Aorta (tissue), 5 donors: ENCODE measurements around the gene ZNF70. TPM values are rescaled to one million over a fixed set of nuclear protein-coding genes. Genes with fewer than 3 reads are reported as not detected.

Source experiments
- ATAC-seq: fragments of 200-7000 bp; cut with Tn5 transposase; one replicate; pipeline ENCODE4 v1.9.1; 2022; ENCODE audit warnings: moderate library complexity; ENCODE audit not compliant: low FRiP score
- DNase-seq, 2 donors: peaks; one replicate each; pipeline ENCODE4 v3.0.0-alpha.2; 2020
- H3K27ac ChIP-seq, 2 donors: one replicate each; pipeline ENCODE4 v1.5.1; 2013; ENCODE audit warnings: low read length in 2 of 2, mild to moderate bottlenecking in 2 of 2, moderate library complexity in 2 of 2, control low read depth in 1 of 2, inconsistent platforms in 1 of 2, low read depth in 1 of 2
- H3K27me3 ChIP-seq, 2 donors: one replicate each; pipeline ENCODE4 v1.6.1; 2013; ENCODE audit warnings: control low read depth in 1 of 2, low read length in 1 of 2, mild to moderate bottlenecking in 1 of 2, moderate library complexity in 1 of 2; ENCODE audit not compliant: insufficient read depth in 2 of 2, control insufficient read depth in 1 of 2
- H3K36me3 ChIP-seq, 2 donors: one replicate each; pipeline ENCODE4 v1.6.1; 2013; ENCODE audit warnings: control low read depth in 1 of 2, low read length in 1 of 2, mild to moderate bottlenecking in 1 of 2; ENCODE audit not compliant: insufficient read depth in 2 of 2, control insufficient read depth in 1 of 2
- H3K4me1 ChIP-seq, 2 donors: one replicate each; pipeline ENCODE4 v1.6.1; 2013; ENCODE audit warnings: low read length in 2 of 2, control low read depth in 1 of 2, mild to moderate bottlenecking in 1 of 2, moderate library complexity in 1 of 2; ENCODE audit not compliant: insufficient read depth in 2 of 2, control insufficient read depth in 1 of 2
- H3K4me3 ChIP-seq, 2 donors: one replicate each; pipeline ENCODE4 v1.5.1; 2013; ENCODE audit warnings: low read length in 2 of 2, control low read depth in 1 of 2, mild to moderate bottlenecking in 1 of 2
- H3K9me3 ChIP-seq: one replicate; pipeline ENCODE4 v1.6.1; 2013; ENCODE audit warnings: mild to moderate bottlenecking, low read length; ENCODE audit not compliant: control insufficient read depth
- WGBS, 2 donors: extraction: QIAGEN DNeasy Blood & Tissue Kit; methylation state at CpG; one replicate each; pipeline ENCODE4 v1.1.7; 2013; 5-methylcytosine and 5-hydroxymethylcytosine counted together
- intact Hi-C, 2 donors: fragments of 100-400 bp; cut with DNase I; formaldehyde crosslinking; loops; one replicate each; pipeline versions ENCODE4 v1.14.2 to v1.15.0; 2022
- long read RNA-seq, 2 donors: library from polyadenylated mRNA; unstranded; transcript quantifications; one replicate each; pipeline ENCODE4 v2.0.0, GENCODE V29; 2020 to 2021
- polyA plus RNA-seq, 2 donors: library from polyadenylated mRNA; stranded (reverse); fragments of 200-250 nt; gene quantifications; one replicate each; pipeline ENCODE4 v1.2.3, GENCODE V29; 2013
- total RNA-seq, 2 donors: library from RNA; stranded (reverse); fragmentation: NEBNext Ultra II Directional; extraction: Animal tissue kit (Norgen Biotek cat#: 25700); gene quantifications; one replicate each; pipeline ENCODE4 v1.2.1, GENCODE V29; 2021
- donor health status: healthy with polysubstance abuse.
- donor health status: Bipolar disorder and iron deficiency.
- donor health status: DM: no; HTN: no; CAD: no.
- donor health status: DM: no; HTN: no; CAD: no.
- donor health status: DM: yes; HTN: yes; CAD: no.

Gene ZNF70
- 10 to 100 TPM in 1 of 2 donors, 1 to 10 TPM in 1; 9.8 to 14.0 TPM for total RNA-seq
- polyA plus RNA-seq, result 1 to 10 TPM; 1.4 to 3.6 TPM
- long read RNA-seq, donor 1, partial matches to known transcripts, result 0 of 3 reads
- long read RNA-seq, donor 1, other reads (novel, unspliced or antisense), result 3 of 3 reads
- long read RNA-seq, donor 2, full-length matches to known transcripts, result 1 of 2 reads
- long read RNA-seq, donor 2, partial matches to known transcripts, result 0 of 2 reads
- long read RNA-seq, donor 2, other reads (novel, unspliced or antisense), result 1 of 2 reads

DNA sequence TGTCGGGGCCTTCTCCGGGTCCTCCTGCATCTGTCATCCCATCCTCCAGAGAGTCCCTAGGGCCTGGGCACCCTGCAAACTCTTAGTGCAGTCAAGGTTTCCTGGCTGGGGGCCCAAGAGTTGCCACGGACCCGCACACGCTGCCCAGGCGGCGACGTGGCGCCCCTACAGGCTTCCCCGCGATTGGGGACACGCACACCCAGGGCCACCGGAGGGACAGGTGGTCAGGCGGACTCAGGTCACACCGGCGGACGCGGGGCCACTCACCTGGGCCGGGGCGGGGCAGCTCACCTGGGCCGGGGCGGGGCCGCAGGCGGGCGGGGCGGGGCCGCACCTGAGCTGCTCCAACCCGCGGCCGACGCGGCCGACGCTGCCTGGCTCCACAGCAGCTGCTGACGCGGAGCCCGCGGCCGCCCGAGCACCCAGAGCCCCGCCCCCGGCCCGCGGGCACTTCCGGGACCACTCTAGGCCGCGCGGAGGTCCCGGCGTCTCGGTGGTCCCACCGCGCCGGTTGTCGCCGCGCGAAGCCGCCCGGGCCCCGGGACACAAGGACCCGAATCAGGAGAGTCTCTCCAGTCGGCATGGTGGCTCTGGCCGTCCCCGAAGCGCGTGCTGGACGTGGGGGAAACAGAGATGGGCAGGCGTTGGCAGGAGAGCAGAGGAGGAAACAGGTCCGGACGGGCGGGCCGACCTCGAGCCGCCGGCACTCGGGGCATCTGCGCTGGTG, at the start of gene ZNF70:
ZNF70 (minus strand) TSS at position 399 of the 727 bp plus-strand sequence. CDS start 5,972 bp downstream, outside the sequence.
- Histone ChIP-seq H3K27me3 (no peaks in the 10 kb centered on the region), H3K27ac (peak within 1 kb of the TSS; percentile 53 to 88), H3K4me1 (no peaks in the 10 kb centered on the region), H3K9me3 (no peaks in the 10 kb centered on the region), H3K36me3 (no peaks in the 10 kb centered on the region), H3K4me3 (peak within 1 kb of the TSS; percentile 42 to 81)
- peak; percentile 92 to 94 for DNase-seq
- intact Hi-C loops, result loop anchor here in 1 of 2 donors (1.0 kb wide), 1 partner anchor 35 kb away; the partner anchor contains the start of gene SMARCB1
- WGBS, 2 donors, result 0 to 1% methylated on average over 48 to 78 of the region's 78 CpGs
- peak; percentile 95 for ATAC-seq

DNA sequence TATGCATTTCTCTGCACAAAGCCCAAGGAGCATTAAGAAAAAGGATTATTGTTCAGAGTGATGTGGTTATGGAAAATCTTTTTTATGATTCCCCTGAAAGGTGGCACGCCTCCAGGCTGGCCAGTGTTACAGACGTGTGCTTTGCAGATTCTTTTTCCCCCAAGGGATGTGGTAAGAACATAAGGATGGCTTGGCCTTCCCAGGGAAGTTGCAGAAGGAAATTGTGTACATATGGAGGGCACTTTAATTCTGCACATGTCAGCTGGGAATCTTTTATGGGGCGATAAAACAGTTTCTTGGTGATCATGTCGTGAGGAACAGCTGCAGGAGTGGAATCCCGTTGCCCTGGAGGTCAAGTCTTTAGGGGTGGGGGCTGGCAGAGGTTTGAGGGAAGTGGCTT, 45.5 kb upstream of the ZNF70 start:
- 47 to 63% methylated on average over 5 of the region's 5 CpGs for WGBS, 2 donors
- ATAC-seq (no peak), DNase-seq (peak in 1 of 2 donors; percentile 17)
- H3K27me3 ChIP-seq, result no peaks in the 10 kb centered on the region
- H3K9me3 ChIP-seq, result no peaks in the 10 kb centered on the region
- peaks cover 3 to 4% of the 10 kb centered on the region in 2 donors for H3K36me3 ChIP-seq
- no peaks in the 10 kb centered on the region for H3K4me1 ChIP-seq
- H3K27ac ChIP-seq, result no peak overlapping the region
- intact Hi-C loops, result no loop called here
- no peak overlapping the region for H3K4me3 ChIP-seq

DNA sequence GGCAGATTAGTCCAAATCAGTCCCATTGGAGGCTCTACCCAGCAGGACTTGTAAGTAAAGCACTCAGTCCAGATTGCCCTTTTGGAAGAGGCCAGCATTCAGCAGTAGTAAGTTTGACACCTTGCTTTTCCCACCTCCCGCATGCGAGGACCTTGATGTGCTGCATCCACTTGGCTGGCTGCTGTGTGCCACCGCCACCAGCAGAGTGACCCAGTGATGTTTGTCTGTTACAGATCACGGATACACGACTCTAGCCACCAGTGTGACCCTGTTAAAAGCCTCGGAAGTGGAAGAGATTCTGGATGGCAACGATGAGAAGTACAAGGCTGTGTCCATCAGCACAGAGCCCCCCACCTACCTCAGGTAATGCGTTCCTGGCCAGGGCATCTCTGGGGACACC, 42.4 kb upstream of the ZNF70 start:
- DNase-seq (no peak), ATAC-seq (no peak)
- H3K9me3 ChIP-seq, result no peaks in the 10 kb centered on the region
- H3K27me3 ChIP-seq, result no peaks in the 10 kb centered on the region
- WGBS, 2 donors, result 82 to 85% methylated on average over 8 of the region's 8 CpGs
- H3K4me1 ChIP-seq, result no peaks in the 10 kb centered on the region
- H3K27ac ChIP-seq, result no peak overlapping the region
- peaks cover 0 to 3% of the 10 kb centered on the region in 2 donors for H3K36me3 ChIP-seq
- H3K4me3 ChIP-seq, result no peak overlapping the region
- intact Hi-C loops, result no loop called here

DNA sequence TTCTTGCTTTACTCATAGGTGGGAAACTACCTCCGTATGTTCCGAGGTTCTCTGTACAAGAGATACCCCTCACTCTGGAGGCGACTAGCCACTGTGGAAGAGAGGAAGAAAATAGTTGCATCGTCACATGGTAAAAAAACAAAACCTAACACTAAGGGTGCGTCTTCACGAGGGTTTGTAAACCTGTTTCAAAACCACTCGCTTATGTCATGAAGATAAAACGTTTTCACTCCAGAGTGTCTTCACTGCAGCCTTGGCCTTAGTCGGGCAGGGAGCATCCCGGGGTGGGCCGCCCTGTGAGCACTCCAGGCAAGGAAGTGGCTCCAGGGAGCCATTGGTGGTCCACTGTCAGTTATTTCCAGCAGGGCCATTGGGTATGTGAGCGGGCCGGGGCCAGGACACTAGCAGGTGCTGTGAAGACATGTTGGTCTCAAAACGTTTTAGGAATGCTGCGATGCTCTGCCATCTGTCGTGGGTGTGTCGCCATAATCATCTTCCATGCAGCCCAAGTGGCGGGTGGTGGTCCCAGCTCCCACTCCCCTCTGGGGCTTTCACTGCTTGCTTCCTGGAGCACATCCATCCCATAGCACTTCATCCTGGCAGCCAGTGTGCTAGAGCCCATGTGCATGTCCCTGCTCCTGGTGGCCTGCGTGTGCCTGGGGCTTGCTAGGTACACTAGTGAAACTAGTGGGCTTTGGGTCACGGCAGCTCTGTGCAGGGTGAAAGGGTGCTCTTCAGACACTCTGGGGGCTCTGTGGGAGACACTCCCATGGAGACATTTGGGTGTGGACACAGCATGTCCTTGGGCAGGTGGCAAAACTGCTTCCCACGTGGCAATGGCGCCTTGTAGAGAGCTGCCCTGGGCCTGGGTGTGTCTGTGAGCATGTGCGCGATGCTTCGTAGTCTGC, 41.1 kb upstream of the ZNF70 start:
- no peak for ATAC-seq
- H3K4me1 ChIP-seq, result no peaks in the 10 kb centered on the region
- H3K9me3 ChIP-seq, result no peaks in the 10 kb centered on the region
- intact Hi-C loops, result no loop called here
- no peak overlapping the region for H3K4me3 ChIP-seq
- peaks cover 0 to 3% of the 10 kb centered on the region in 2 donors for H3K36me3 ChIP-seq
- no peak for DNase-seq
- no peak overlapping the region for H3K27ac ChIP-seq
- WGBS, 2 donors, result 85 to 86% methylated on average over 25 of the region's 25 CpGs
- H3K27me3 ChIP-seq, result no peaks in the 10 kb centered on the region

DNA sequence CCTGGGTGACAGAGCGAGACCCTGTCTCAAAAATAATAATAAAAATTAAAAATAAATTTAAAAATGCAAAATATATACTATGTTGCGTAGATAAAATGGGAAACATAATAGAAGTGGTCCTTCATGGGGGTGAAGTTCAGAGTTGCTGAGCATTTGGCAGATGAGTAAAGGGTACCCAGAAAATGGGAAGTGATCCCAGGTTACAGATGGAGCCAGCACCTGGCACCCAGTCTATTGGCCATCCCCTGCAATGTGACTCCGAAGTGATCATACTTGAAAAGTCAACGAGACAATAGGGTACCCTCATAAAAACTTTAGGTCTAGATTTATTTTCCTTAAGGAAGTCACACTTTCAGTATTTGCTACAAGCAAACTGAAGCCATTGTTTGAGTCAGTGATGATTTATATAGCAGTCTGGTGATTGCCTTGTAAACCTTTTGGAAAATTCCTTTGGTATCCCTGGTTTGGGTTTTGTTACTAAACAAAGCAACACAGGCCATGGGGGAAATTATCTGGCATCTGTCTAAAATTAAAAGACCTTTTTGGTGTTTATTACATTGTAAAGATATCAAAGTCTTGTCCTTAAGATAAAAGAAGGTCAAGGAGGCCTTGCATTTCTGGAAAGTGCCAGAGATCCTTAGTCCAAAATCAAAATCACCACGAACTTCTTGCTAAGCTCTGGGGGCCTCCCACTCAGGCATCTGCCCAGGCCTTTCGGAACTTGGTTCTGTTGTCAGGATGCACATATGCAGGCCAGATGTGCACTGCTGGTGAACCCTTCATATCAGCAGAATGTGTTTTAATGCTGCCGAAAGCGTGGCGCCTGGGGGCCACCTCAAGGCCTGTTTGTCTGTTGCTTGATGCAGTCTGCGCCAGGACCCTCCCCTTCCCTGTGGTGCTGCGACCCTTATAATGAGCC, 40.2 kb upstream of the ZNF70 start:
- WGBS, 2 donors, result 56 to 64% methylated on average over 11 of the region's 11 CpGs
- H3K36me3 ChIP-seq, result peaks cover 0 to 3% of the 10 kb centered on the region in 2 donors
- H3K4me1 ChIP-seq, result no peaks in the 10 kb centered on the region
- no peaks in the 10 kb centered on the region for H3K9me3 ChIP-seq
- H3K27ac ChIP-seq, result no peak overlapping the region
- intact Hi-C loops, result no loop called here
- ATAC-seq (no peak), DNase-seq (no peak)
- H3K4me3 ChIP-seq, result no peak overlapping the region
- no peaks in the 10 kb centered on the region for H3K27me3 ChIP-seq

DNA sequence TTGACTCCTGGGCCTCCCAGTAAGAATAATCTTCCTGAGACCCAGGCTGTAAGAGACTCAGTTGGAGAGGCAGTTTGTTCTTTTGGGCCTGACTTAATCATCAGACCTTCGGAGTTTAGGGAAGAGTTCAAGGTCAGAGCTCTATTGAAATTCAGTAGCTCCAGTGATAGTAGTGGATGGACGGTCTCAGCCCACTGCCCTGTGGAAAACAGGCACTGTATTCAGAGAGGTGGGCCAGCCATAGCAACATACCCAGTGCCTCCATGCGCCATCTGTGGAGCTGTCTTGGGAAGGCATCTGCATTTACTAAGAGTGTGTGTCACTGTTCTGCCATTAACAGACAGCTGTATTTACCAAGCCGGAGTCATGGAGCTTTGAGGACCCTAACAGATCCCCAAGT, 38.7 kb upstream of the ZNF70 start:
- H3K27ac ChIP-seq, result no peak overlapping the region
- H3K36me3 ChIP-seq, result peaks cover 0 to 3% of the 10 kb centered on the region in 2 donors
- 82 to 86% methylated on average over 4 of the region's 4 CpGs for WGBS, 2 donors
- no peak for DNase-seq
- H3K4me1 ChIP-seq, result no peaks in the 10 kb centered on the region
- intact Hi-C loops, result no loop called here
- no peak for ATAC-seq
- H3K27me3 ChIP-seq, result no peaks in the 10 kb centered on the region
- H3K4me3 ChIP-seq, result no peak overlapping the region
- H3K9me3 ChIP-seq, result no peaks in the 10 kb centered on the region

DNA sequence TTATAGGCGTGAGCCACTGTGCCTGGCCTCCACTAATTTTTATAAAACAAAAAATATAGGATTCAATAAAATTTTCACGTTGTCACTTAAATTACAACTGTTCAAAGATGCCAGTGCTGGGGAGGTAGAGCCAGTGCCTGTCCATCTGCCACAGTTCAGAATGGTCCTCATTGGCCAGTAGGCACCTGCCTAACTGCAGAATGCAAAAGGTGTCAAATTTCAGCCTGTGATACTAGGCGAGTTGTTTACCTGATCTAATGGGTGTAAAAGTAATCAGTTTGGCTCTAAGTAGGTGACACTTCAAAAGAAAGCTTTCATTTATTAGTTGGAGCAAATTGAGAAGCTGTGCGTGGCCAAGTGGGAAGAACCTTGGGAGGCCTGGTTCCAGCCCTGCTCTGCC, 38.2 kb upstream of the ZNF70 start:
- no peaks in the 10 kb centered on the region for H3K36me3 ChIP-seq
- WGBS, 2 donors, result 72 to 75% methylated on average over 4 of the region's 4 CpGs
- ATAC-seq (no peak), DNase-seq (peak in 1 of 2 donors; percentile 8)
- intact Hi-C loops, result no loop called here
- H3K4me3 ChIP-seq, result no peak overlapping the region
- no peaks in the 10 kb centered on the region for H3K9me3 ChIP-seq
- H3K4me1 ChIP-seq, result no peaks in the 10 kb centered on the region
- no peaks in the 10 kb centered on the region for H3K27me3 ChIP-seq
- H3K27ac ChIP-seq, result no peak overlapping the region

DNA sequence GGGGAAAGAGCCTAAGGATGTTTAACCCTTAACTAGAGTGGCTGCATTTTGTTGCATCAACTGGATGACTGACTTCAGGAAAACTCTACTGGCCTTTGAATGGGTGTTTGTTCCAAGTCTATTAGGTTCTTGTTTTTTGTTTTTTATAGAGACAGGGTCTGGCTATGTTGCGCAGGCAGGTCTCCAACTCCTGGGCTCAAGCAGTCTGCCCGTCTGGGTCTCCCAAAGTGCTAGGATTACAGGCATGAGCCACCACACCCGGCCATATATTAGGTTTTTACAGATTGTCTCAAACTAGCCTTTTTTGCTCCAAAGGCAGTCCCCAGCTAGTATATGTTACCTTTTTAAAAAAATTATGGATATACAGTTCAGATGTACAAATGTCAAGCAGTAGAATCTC, 37.0 kb upstream of the ZNF70 start:
- no peaks in the 10 kb centered on the region for H3K4me1 ChIP-seq
- WGBS, 2 donors, result 19 to 27% methylated on average over 3 of the region's 3 CpGs
- DNase-seq (no peak), ATAC-seq (no peak)
- H3K9me3 ChIP-seq, result no peaks in the 10 kb centered on the region
- H3K27me3 ChIP-seq, result no peaks in the 10 kb centered on the region
- intact Hi-C loops, result loop anchor here in 1 of 2 donors (2.0 kb wide), 2 partner anchors 19 to 51 kb away; partner anchors contain the start of gene DERL3
- peak overlapping the region in 1 of 2 donors; percentile 82 for H3K4me3 ChIP-seq
- no peak overlapping the region for H3K27ac ChIP-seq
- no peaks in the 10 kb centered on the region for H3K36me3 ChIP-seq
